GM23248 (cell line): ENCODE measurements around the gene ZNF653. TPM values are rescaled to one million over a fixed set of nuclear protein-coding genes. Genes with fewer than 3 reads are reported as not detected.

Experiments used
- DNase-seq: peaks from one replicate; pipeline ENCODE4 v3.0.0-alpha.2; 2015
- H2AFZ ChIP-seq: fragments of 200-600 bp; sonication (generic); 2 replicates; pipeline ENCODE4 v1.6.1; 2016; ENCODE audit warnings: antibody characterized with exemption
- H3F3A ChIP-seq: fragments of 200-600 bp; sonication (generic); 2 replicates; pipeline ENCODE4 v1.6.1; 2016; ENCODE audit warnings: mild to moderate bottlenecking, antibody characterized with exemption, mixed run types; ENCODE audit not compliant: insufficient read depth
- H3K27ac ChIP-seq: fragments of 200-600 bp; sonication (generic); 2 replicates; pipeline ENCODE4 v1.5.1; 2016; ENCODE audit warnings: mild to moderate bottlenecking
- H3K27me3 ChIP-seq: fragments of 200-600 bp; sonication (generic); replicated peaks from 2 replicates; pipeline ENCODE4 v1.6.1; 2016; ENCODE audit warnings: mild to moderate bottlenecking; ENCODE audit not compliant: insufficient read depth
- H3K36me3 ChIP-seq: fragments of 200-600 bp; sonication (generic); 2 replicates; pipeline ENCODE4 v1.6.1; 2016; ENCODE audit warnings: low read depth, mild to moderate bottlenecking
- H3K4me1 ChIP-seq: fragments of 200-600 bp; sonication (generic); 2 replicates; pipeline ENCODE4 v1.6.1; 2016; ENCODE audit warnings: mild to moderate bottlenecking; ENCODE audit not compliant: insufficient read depth
- H3K4me2 ChIP-seq: fragments of 200-600 bp; sonication (generic); one replicate; pipeline ENCODE4 v1.6.1; 2016; ENCODE audit warnings: mild to moderate bottlenecking; ENCODE audit not compliant: unreplicated experiment
- H3K4me3 ChIP-seq: fragments of 200-600 bp; sonication (generic); 2 replicates; pipeline ENCODE4 v1.5.1; 2016; ENCODE audit warnings: mild to moderate bottlenecking
- H3K79me2 ChIP-seq: fragments of 200-600 bp; sonication (generic); 2 replicates; pipeline ENCODE4 v1.6.1; 2016; ENCODE audit warnings: mild to moderate bottlenecking; ENCODE audit not compliant: insufficient read depth
- H3K9ac ChIP-seq: fragments of 200-600 bp; sonication (generic); 2 replicates; pipeline ENCODE4 v1.6.1; 2016; ENCODE audit warnings: mild to moderate bottlenecking
- H3K9me2 ChIP-seq: fragments of 200-600 bp; sonication (generic); 2 replicates; pipeline ENCODE4 v1.6.1; 2016; ENCODE audit warnings: mixed run types, mild to moderate bottlenecking, moderate library complexity; ENCODE audit not compliant: insufficient read depth
- H3K9me3 ChIP-seq: fragments of 200-600 bp; sonication (generic); one replicate; pipeline ENCODE4 v1.6.1; 2017; ENCODE audit warnings: low read depth
- H4K20me1 ChIP-seq: fragments of 200-600 bp; sonication (generic); 2 replicates; pipeline ENCODE4 v1.6.0; 2016; ENCODE audit not compliant: insufficient read depth
- EZH2 ChIP-seq: fragments of 200-600 bp; sonication (generic); IDR thresholded peaks from 2 replicates; pipeline ENCODE4 v1.6.1; 2018; ENCODE audit warnings: antibody characterized with exemption, mild to moderate bottlenecking; ENCODE audit not compliant: insufficient read depth, poor library complexity, severe bottlenecking
- EZH2phosphoT487 ChIP-seq: fragments of 200-600 bp; sonication (generic); IDR thresholded peaks from 2 replicates; pipeline ENCODE4 v1.6.1; 2018; ENCODE audit warnings: antibody characterized with exemption, moderate library complexity, mild to moderate bottlenecking, low read depth; ENCODE audit not compliant: insufficient read depth
- WGBS, 2 experiments: methylation state at CpG; one replicate each; pipeline ENCODE4 v1.1.6; 2015 to 2017; ENCODE audit warnings: low lambda C conversion rate in 2 of 2, low coverage in 1 of 2; ENCODE audit errors: missing lambda C conversion rate in 2 of 2; 5-methylcytosine and 5-hydroxymethylcytosine counted together
- in situ Hi-C: fragments of 300-500 bp; cut with MboI; formaldehyde crosslinking; loops from 2 replicates; pipeline ENCODE4 v1.15.0; 2020
- polyA plus RNA-seq: library from polyadenylated mRNA; unstranded; fragments of >200 nt; fragmentation: Nextera tagmentation; extraction: Ambion mirVana; gene quantifications from 2 replicates; pipeline ENCODE4 v1.2.1, GENCODE V29; 2016
- total RNA-seq: library from RNA; depleted of rRNA; stranded (reverse); fragments of >200 nt; shearing (Covaris generic); gene quantifications from 2 replicates; pipeline ENCODE4 v1.2.3, GENCODE V29; 2014

The ZNF653 gene
- total and polyA plus RNA-seq, 2 experiments from 2014 or later: 2.2 to 4.6 TPM

DNA sequence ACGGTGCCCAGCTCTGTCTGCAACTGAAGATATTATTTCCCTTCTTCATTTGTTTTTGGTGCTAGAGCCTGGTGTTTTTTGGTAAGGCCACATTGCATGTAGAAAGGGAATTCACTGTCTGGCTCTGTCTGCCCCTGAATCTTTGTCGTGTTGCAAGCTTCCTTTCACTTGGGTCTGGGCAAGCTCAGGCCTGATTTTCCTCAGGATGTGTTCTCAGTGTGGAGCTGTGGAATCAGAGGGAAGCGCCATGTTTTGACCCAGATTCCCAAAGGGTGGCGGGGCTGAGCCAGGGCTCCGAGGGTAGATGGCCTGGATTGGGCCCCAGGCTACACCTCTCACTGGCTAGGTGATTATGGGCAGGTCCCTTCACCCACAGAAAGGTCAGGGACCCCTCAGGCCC, 61.6 kb downstream of the ZNF653 start:
- H3K4me2 ChIP-seq: no peak overlapping the region
- H3K9ac ChIP-seq: no peak overlapping the region
- H3K9me3 ChIP-seq: no peaks in the 10 kb centered on the region
- no peak overlapping the region for H3K27ac ChIP-seq
- H2AFZ ChIP-seq: no peak overlapping the region
- 58 to 64% methylated on average over 5 of the region's 5 CpGs for WGBS, 2 experiments
- peaks cover under 1% of the 10 kb centered on the region; the same call in 1 of the 2 replicates for H3K36me3 ChIP-seq
- no peak overlapping the region for H3K4me3 ChIP-seq
- H3F3A ChIP-seq: no peaks in the 10 kb centered on the region
- no peak for DNase-seq
- in situ Hi-C loops: no loop called here
- H3K9me2 ChIP-seq: no peaks in the 10 kb centered on the region
- no peaks in the 10 kb centered on the region for H4K20me1 ChIP-seq
- H3K4me1 ChIP-seq: no peaks in the 10 kb centered on the region
- peaks cover 12% of the 10 kb centered on the region for H3K79me2 ChIP-seq
- TF ChIP-seq EZH2: no peak
- TF ChIP-seq EZH2phosphoT487: no peak
- no peaks in the 10 kb centered on the region for H3K27me3 ChIP-seq

- no peak overlapping the region for H3K27ac ChIP-seq
- no peak overlapping the region for H2AFZ ChIP-seq
- H3K4me2 ChIP-seq: no peak overlapping the region
- TF ChIP-seq EZH2phosphoT487 (no peak), EZH2 (no peak)
- H3K27me3 ChIP-seq: no peaks in the 10 kb centered on the region
- peaks cover 21% of the 10 kb centered on the region for H3K36me3 ChIP-seq
- H3K79me2 ChIP-seq: peaks cover 47% of the 10 kb centered on the region
- H3K9me2 ChIP-seq: no peaks in the 10 kb centered on the region
- WGBS, 2 experiments: 82 to 84% methylated on average over 9 of the region's 9 CpGs
- no peaks in the 10 kb centered on the region for H3F3A ChIP-seq
- DNase-seq: no peak
- no peaks in the 10 kb centered on the region for H4K20me1 ChIP-seq
- H3K9ac ChIP-seq: no peak overlapping the region
- peaks cover 8% of the 10 kb centered on the region for H3K4me1 ChIP-seq
- H3K4me3 ChIP-seq: no peak overlapping the region
- H3K9me3 ChIP-seq: no peaks in the 10 kb centered on the region
- in situ Hi-C loops: no loop called here
Observed at GRCh38 chr19:11437955-11438354, 67.7 kb downstream of the ZNF653 start.

GRCh38 chr19:11435833-11436313, 69.8 kb downstream of the ZNF653 start:
- in situ Hi-C loops: no loop called here

GRCh38 chr19:11435057-11435832, 70.4 kb downstream of the ZNF653 start, which contains the start of the genes ODAD3 and PRKCSH:
Gene ODAD3 (minus strand): TSS chr19:11435121. CDS start chr19:11435016, 105 bp downstream.
Gene PRKCSH (plus strand): TSS chr19:11435635. CDS start chr19:11436118, 483 bp downstream.
- WGBS, 2 experiments: 1 to 2% methylated on average over 53 of the region's 53 CpGs
- in situ Hi-C loops: no loop called here

More at GRCh38 chr19:11435833-11436313, 69.8 kb downstream of the ZNF653 start:
- peak overlapping the region; percentile 75 for H3K4me2 ChIP-seq
- TF ChIP-seq EZH2phosphoT487 (no peak), EZH2 (no peak)
- H3K36me3 ChIP-seq: peaks cover 21% of the 10 kb centered on the region
- peak overlapping the region; percentile 94 for H3K4me3 ChIP-seq
- H3K9ac ChIP-seq: peak overlapping the region; percentile 85
- H4K20me1 ChIP-seq: no peaks in the 10 kb centered on the region
- peaks cover 47% of the 10 kb centered on the region for H3K79me2 ChIP-seq
- WGBS, 2 experiments: 3% methylated on average over 19 to 20 of the region's 21 CpGs
- no peaks in the 10 kb centered on the region for H3K9me3 ChIP-seq
- H3K4me1 ChIP-seq: peaks cover 8% of the 10 kb centered on the region
- H2AFZ ChIP-seq: peak overlapping the region; percentile 83
- peak overlapping the region; percentile 64 for H3K27ac ChIP-seq
- H3K9me2 ChIP-seq: no peaks in the 10 kb centered on the region
- H3K27me3 ChIP-seq: no peaks in the 10 kb centered on the region
- peak; percentile 69 for DNase-seq
- H3F3A ChIP-seq: no peaks in the 10 kb centered on the region

More at GRCh38 chr19:11435057-11435832, 70.4 kb downstream of the ZNF653 start, which contains the start of the genes ODAD3 and PRKCSH:
- Histone ChIP-seq H3K4me2 (peak within 1 kb of the TSS; percentile 81), H3K9ac (peak within 1 kb of the TSS; percentile 85), H3K9me2 (no peaks in the 10 kb centered on the region), H4K20me1 (no peaks in the 10 kb centered on the region), H3K79me2 (peaks cover 43% of the 10 kb centered on the region), H3K27ac (peak within 1 kb of the TSS; percentile 64), H3K4me3 (peak within 1 kb of the TSS; percentile 94), H3K36me3 (peaks cover 21% of the 10 kb centered on the region), H3K9me3 (no peaks in the 10 kb centered on the region), H3K4me1 (peaks cover 8% of the 10 kb centered on the region), H3K27me3 (no peaks in the 10 kb centered on the region), H3F3A (no peaks in the 10 kb centered on the region), H2AFZ (peak within 1 kb of the TSS; percentile 100)
- DNase-seq: peak; percentile 100
- no peak for TF ChIP-seq EZH2phosphoT487
- no peak for TF ChIP-seq EZH2
